GM10266 (cell line): ENCODE measurements around the gene CCR8.
"Not testable (repeated sequence)": the region's sequence is repeated elsewhere in the genome, so short reads cannot be mapped to it uniquely, and the experiment has no call there.

Experiments
- DNase-seq: peaks from one replicate; pipeline ENCODE4 v3.0.0; 2012; ENCODE audit errors: extremely low spot score
- TF ChIP-seq, protein P1 (sequence below): IDR thresholded peaks from 2 replicates; pipeline ENCODE4 v1.5.1; 2012; ENCODE audit warnings: mild to moderate bottlenecking, low read depth; ENCODE audit not compliant: control insufficient read depth, insufficient read depth; ENCODE audit errors: missing control alignments

The CCR8 gene

DNA sequence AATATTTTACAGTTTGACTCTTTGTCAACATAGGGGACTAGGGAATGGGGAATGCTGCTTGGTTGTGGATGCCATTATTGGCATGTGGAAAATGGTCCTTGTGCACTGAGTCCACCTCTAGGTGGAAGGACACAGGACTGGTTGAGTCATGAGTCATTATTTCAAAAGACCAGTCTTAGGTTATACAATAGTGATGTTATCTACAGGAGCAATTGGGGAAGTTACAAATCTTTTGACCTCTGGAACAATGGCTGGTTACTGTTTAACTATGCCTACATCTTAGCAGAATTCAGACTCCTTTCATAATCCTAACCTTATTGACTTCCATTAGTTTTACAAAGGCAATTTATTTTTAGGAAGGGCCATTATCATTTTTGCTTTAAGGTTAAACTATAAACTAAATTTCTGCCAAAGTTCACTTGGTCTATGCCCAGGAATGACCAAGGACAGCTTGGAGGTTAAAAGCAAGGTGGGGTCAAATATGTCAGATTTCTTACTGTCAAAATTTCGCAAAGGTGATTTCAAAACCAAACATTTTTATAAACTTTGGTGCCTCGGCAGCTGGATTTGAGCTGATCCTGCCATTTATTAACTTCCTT lies 11.8 kb upstream of the CCR8 start:
- TF ChIP-seq, protein P1, sequence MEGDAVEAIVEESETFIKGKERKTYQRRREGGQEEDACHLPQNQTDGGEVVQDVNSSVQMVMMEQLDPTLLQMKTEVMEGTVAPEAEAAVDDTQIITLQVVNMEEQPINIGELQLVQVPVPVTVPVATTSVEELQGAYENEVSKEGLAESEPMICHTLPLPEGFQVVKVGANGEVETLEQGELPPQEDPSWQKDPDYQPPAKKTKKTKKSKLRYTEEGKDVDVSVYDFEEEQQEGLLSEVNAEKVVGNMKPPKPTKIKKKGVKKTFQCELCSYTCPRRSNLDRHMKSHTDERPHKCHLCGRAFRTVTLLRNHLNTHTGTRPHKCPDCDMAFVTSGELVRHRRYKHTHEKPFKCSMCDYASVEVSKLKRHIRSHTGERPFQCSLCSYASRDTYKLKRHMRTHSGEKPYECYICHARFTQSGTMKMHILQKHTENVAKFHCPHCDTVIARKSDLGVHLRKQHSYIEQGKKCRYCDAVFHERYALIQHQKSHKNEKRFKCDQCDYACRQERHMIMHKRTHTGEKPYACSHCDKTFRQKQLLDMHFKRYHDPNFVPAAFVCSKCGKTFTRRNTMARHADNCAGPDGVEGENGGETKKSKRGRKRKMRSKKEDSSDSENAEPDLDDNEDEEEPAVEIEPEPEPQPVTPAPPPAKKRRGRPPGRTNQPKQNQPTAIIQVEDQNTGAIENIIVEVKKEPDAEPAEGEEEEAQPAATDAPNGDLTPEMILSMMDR = no peak
- DNase-seq = no peak

DNA sequence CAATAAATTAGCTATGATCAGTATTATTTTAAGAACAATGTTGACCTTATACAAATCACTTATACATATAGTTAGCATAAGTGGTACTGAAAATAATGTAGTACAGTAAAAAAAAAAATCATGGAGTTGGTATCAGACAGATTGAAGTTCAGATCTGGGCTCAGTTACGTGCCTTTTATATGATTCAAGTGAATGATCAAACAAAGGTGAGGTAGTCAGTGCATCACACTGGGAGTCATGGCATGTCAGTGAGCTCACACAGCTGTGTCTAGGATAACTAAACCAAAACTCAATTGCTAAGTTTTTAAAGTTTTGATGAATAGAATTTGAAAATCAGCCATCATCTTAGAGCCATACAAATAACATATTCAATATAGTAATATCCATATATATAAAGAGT lies 11.2 kb upstream of the CCR8 start:
- no peak for DNase-seq
- TF ChIP-seq, protein P1 = no peak

DNA sequence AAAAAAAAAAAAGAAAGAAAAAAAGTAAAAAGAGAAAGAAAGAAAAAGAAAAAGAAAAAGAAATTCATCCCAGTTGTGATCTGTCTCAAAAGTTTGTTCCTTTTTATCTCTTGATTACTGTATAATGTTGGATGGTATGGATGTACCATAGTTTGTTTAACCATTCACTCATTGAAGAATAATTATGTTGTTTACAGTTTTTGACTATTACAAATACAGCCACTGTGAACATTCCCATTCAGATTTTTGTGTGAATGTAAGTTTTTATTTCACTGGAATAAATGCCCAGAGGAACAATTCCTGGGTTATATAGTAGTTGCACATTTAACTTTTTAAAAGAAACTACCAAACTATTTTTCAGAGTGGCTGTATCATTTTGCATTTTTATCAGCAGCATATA lies 10.3 kb upstream of the CCR8 start:
- DNase-seq = no peak
- TF ChIP-seq, protein P1 = no peak

DNA sequence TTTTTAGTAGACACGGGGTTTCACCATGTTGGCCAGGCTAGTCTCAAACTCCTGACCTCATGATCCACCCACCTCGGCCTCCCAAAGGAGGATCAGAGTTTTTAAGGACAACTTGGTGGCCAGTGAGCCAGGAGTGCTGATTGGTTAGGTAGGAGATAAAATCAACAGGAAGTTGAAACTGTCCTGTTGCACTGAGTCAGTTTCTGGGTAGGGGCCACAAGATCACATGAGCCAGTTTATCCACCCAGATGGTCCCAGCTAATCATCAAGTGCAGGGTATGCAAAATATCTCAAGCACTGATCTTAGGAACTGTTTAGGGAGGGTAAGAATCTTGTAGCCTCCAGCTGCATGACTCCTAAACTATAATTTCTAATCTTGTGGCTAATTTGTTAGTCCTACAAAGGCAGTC lies 7.9 kb upstream of the CCR8 start:
- not testable (repeated sequence) for DNase-seq

DNA sequence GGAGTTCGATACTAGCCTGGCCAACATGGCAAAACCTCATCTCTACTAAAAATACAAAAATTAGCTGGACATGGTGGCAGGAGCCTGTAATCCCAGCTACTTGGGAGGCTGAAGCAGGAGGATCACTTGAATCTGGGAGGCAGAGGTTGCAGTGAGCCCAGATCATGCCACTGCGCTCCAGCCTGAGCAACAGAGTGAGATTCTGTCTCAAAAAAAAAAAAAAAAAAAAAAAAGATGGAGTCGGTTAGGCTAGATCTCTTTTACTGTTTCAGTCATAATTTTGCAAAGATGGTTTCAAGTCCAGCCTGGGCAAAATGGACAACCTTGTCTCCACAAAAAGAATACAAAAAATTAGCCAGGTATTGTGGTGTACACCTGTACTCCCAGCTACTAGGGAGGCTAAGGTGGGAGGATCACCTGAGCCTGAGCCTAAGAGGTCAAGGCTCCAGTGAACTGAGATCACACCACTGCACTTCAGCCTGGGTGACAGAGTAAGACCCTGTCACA lies 7.2 kb upstream of the CCR8 start:
- not testable (repeated sequence) for DNase-seq

DNA sequence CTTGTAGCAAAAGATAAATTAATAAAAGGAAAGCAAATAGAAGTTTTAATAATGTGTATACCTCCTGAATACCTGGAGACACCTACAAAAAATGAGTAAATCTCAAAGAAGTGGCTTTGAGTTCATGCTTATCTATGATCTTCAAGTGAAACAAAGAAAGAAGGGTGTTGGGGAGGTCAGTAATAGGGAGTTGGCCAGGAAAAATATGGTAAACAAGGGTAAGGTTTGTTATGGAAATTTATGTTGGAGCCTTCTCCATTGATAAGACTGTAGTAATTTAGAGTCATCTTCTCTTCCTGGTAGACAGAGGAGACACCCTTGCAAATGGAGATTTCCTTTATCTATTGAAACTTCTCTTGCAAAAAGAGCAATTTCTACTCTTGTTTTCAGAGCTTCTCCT lies 6.6 kb upstream of the CCR8 start:
- TF ChIP-seq, protein P1 = no peak

DNA sequence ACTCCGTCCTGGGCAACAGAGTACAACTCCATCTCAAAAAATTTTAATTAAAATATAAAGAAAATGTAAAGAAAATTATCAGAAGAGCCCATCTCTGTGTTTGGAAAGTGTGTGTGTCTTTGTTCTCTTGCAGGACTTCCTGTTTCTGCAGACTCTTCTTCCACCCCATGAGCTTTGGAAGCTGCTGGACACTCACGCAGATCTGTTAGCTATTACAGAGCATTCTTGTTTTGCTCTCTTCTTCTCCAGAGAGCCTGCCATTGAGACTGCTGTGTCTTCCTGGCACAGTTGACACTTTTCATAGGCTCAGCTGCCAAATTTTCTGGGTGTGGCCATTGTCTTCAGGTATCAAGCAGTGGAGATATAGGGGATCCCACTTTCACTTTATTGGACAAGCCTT lies 6.0 kb upstream of the CCR8 start:
- TF ChIP-seq, protein P1 = no peak
- DNase-seq = no peak

More for the DNA sequence above, 6.6 kb upstream of the CCR8 start:
- DNase-seq = no peak

DNA sequence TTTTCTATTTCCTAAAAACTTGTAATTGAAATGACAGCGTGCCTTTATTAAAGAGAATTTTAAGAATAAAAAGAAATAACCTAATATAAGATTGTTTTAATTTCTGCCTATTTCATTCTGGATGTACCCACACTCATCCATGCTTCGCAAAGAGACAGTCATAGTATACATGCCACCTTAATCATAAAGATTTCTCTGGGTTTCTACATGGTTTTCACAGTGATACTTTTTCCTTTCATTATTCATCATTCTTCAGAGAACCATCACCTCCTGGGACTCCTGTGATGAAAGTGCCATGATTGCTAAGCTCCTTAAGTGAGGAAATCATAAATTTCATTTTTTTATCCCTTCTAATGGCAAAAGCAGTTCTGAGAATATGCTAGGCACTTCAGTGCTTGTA lies 4.3 kb upstream of the CCR8 start:
- no peak for DNase-seq
- TF ChIP-seq, protein P1 = no peak
